Stimulated activated CD4-positive, alpha-beta T cell treated with anti-CD3 and anti-CD28 coated beads, Interleukin-12 subunit alpha, Interleukin-12 subunit beta, amount 100 ng/mL, for 24 hours (primary cell): ENCODE data around the gene FZD10.

ENCODE experiments used
- DNase-seq, 2 experiments: peaks; one replicate each; pipeline ENCODE4 v3.0.0-alpha.2; 2020; ENCODE audit warnings: low read depth in 2 of 2

FZD10 gene, protein sequence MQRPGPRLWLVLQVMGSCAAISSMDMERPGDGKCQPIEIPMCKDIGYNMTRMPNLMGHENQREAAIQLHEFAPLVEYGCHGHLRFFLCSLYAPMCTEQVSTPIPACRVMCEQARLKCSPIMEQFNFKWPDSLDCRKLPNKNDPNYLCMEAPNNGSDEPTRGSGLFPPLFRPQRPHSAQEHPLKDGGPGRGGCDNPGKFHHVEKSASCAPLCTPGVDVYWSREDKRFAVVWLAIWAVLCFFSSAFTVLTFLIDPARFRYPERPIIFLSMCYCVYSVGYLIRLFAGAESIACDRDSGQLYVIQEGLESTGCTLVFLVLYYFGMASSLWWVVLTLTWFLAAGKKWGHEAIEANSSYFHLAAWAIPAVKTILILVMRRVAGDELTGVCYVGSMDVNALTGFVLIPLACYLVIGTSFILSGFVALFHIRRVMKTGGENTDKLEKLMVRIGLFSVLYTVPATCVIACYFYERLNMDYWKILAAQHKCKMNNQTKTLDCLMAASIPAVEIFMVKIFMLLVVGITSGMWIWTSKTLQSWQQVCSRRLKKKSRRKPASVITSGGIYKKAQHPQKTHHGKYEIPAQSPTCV

DNA sequence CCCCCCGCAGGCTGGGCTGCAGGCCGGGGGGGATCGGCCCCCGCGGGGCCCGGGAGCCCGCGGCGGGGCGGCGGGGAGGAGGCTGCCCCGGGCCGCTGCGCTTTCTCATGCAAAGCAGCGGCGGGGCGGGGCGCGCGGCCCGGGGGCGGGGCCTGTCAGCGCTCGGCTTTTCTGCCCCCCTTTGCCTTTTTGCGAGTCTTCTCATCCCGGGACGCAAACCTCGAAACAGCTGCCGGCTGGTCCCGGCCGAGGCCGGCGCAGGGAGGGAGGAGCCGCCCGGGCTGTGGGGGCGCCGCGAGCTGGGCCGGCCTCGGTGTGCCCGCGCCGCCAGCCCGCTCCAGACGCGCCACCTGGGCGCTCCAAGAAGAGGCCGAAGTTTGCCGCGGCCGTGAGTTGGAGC, at the start of gene FZD10:
FZD10 (plus strand) TSS at position 198 of the 400 bp plus-strand sequence. CDS start 479 bp downstream, outside the sequence.
- DNase-seq = peak in 1 of 2 experiments; percentile 32

DNA sequence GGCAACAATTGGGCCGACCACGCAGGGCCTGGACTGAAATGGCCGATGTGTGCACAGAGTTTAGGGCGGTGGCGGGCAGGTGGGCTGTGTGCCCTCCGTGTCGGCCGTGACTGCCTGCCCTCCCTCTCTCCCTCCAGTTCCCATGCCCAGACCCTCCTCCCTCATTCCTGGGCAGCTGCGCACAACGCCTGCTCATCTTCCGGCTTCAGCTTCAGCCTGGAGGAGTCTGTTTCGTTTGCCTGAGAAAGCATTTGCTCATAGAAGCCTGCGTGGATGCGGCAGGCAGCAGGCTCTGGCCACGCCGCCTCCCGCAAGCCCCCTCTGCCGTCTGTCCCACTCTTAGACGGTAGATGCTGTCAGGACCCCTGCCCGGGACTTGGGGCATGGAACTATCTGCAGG, 47.3 kb upstream of the FZD10 start:
- DNase-seq = no peak

DNA sequence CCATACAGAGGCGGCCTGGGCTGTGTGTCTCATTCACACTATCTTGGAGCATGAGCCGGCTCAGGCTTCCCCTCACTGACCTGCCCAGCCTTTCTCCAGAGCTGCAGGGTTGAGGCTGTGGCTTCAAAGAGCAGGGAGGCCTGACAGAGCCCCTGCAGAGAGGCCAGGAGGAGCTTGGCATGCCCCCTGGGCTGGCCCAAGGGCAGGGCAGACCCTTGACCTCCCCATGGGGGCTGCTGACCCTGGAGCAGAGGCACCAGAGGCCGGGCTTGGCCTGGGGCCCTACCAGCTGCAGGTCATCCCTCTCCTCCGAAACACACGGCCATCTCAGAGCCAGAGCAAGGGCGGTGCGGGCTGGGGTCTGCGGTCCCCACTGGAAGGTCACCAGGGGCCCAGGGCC, 46.6 kb upstream of the FZD10 start:
- no peak for DNase-seq

DNA sequence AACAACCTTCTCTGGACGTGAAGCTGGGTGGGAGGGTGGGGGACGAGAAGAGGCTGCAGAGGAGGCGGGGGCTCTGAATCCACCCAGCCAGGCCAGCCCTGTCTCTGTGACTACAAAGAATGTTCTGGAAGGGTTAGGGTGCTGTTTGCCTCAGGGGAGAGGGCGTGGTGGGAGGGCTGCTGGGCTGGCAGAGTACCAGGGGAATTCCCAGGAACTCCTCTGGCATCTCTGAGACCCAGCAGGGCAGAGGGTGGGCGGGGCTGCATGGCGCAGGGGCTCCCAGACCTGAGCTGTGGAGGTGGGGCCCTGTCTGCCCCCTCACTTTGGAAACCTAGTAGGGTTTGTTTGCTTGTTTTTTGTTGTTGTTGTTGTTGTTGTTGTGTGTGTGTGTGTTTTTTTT, 45.5 kb upstream of the FZD10 start:
- no peak for DNase-seq

DNA sequence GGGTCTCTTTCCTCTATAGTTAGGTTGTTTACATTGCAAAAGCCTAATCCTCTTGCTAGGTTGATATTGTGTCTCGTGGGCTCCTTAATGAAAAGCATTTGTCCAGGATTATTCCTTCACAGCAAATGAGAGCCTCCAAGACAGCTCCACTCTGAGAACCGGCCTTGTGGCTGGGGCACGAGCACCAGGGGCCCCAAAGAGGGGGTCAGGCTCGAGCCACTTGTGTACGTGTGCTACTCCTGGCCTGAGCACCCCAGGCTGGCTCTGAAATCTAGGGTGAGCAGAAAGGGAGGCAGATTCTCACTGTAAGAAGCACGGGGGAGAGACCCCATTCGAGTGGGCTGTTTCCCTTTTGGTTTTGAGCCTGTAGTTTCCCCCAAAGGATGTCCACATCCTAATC, 45.0 kb upstream of the FZD10 start:
- DNase-seq = no peak

DNA sequence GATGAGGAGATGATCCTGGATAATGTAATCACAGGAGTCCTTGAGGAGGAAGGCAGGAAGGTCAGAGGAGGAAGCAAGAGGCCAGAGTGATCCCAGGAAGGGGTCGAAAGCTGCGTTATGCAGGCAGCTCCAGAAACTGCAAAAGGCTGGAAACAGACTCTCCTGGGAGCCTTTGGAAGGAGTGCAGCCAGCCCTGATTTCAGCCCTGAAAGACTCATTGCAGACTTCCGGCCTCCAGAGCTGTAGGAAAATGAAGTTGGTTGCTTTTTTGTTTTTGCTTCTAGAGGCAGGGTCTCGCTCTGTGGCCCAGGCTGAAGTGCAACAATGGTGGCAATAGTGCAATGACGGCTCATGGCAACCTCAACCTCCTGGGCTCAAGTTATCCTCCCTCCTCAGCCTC, 44.6 kb upstream of the FZD10 start:
- DNase-seq = no peak

DNA sequence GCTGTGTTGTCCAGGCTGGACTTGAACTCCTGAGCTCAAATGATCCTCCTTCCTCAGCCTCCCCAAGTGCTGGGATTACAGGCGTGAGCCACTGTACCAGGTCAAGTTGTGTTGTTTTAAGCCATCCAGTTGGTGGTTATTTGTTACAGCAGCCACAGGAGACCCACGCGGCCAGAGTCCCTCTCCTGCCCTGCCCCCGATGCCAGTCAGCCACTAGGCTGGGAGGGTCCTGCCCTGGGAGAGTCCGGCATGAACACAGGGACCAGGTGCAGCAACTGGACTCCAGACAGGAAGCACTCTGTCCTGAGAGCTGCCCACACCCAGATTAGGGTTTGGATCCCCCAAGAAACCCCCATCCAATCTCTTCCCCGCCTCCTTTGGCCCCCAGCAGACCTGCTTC, 44.1 kb upstream of the FZD10 start:
- no peak for DNase-seq

DNA sequence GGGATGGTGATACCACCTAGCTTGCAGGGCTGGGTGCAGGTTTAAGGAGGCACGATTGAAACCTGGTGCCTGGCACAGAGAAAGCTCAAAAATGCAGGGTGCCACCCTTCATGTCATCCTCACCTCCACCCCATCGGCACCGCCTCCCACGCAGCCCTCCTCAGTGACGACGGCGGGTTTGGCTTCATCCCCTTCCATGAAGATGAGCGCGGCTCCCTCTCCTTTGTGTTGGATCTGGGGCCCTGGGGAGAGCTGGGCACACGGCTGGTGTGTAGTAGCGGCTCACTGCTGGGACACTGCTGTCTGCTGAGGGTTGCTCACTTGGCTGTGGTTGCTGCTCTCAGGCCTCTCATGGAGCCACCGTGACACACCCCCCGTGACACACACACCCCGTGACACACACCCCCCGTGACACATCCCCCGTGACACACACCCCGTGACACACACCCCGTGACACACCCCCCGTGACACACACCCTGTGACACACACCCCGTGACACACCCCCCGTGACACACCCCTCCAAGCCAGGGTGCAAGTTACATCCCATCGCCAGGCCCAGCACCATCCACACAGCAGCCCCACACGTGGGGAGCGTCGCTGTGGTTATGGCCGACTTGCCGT, 42.9 kb upstream of the FZD10 start:
- no peak for DNase-seq

DNA sequence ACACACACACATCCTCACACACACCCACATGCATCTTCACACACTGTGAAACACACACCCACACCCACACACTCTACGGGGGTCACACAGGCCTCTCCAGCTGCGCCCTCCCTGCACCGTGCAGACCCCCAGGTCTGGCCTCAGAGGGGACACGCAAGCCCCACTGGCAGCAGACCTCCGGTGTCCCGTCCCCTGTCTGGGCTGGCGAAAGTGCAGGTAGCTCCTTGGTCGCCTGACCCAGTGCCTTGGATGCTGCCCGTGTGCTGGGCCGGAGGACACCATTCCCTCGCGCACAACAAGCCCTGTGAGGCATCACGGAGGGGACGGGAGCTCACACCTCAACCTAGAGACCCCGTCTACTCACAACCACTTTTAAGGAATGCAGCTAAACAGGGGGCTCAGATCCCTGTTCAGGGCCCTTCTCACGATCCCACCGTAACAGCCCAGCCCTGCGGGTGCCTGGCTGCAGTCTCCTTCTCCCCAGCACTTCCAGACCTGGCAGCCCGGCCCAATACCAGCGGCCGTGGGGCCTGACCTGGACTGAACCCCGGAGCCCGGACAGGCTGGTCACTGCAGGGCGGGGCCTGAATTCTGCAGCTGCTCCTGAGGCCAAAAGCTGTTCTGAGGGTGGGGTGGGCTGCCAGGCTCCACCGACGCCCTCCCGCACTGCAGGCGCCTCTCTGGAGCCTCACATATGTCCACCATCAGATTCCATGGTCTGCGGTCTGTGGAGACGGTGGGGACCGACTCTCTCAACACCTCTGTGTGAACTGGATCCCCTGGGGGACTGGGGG, 42.1 kb upstream of the FZD10 start:
- no peak for DNase-seq

DNA sequence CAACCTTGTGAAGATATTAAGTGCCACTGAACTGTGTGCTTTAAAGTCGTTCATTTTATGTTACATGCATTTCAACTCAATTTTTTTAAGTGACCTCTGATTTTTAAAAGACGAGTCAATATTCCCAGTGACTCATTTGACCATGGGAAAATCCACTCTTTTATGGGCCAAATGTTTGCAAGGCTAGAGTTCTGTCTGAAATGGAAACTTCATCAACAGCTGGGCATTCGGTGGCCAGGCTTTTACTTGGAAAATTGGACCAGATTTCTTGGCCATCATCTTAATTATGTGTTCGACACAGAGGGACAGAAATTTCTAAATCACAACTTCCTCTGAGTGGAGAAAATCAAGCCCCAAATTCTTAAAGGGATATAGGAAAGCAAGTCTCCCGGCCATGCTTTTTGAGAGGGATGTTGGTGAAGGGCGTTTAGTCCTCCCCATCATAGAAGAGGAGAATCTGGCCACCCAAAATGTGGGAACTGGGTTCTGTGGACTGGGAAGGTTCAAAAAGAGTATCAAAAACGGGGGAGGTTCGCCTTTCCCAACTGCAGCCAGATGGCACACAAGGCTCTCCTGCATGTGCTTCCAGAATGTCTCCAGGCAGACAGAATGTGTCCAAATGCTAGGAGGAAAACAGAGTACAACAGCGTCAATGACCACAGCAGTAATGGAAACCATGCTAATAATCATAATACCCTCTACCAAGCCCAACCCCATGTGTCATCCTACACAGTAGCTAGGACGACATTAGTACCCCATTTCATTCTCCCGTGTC, 40.9 kb upstream of the FZD10 start:
- no peak for DNase-seq

DNA sequence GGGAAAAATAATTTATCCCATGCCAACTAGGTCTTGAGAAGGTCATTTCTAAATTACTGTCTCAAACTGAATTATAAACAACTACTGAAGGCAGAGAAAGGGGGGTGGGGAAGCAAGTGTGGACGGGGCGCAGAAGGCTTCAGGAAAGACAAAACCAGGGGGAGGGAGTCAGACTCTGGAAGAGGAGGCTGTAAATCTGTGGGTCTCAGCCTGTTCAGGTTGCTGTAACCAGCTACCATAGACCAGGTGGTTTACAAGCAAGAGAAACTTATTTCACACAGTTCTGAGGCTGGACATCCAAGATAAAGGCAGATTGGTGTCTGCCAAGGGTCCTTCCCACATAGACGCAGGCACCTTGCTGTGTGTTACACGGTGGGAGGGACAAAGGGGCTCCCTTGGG, 39.9 kb upstream of the FZD10 start:
- DNase-seq = no peak

DNA sequence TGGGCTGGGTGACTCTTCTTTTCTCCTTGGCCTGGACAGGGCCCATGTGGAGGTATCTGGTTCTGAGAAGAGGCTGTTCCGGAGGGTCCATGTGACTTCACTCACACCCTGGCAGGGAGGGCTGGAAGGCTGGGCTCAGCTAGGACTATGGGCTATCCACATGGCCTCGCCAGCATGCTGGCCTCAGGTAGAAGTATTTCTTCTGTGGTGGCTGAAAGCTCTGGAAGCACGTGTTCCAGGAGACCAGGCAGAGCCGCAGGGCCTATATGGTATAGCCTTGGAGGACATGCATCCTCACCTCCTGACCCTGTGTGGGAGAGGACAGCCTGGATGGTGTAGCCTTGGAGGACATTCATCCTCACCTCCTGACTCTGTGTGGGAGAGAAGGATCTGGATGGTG, 38.2 kb upstream of the FZD10 start:
- DNase-seq = no peak

DNA sequence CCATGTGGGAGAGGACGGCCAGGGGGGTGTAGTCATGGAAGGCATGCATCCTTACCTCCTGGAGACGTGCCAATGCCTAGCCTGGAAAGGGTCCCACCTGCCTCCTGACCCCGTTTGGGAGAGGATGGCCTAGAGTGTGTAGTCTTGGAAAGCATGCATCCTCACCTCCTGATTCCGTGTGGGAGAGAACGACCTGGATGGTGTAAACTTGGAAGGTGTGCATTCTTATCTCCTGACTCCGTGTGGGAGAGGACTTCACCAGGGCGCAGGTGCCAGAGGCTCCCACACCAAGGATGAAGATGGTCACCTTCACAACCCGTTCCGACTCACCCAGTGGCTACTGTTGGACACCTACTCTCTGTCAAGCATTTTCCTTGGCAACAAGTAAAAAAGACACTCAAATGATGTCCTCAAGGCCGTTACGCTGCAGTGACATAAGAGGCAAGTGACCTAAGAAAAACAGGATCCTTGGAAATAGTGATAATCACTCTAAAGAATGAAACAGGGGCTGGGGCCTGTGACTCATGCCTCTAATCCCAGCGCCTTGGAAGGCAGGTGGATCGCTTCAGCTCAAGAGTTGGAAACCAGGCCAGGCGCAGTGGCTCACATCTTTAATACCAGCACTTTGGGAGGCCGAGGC, 37.5 kb upstream of the FZD10 start:
- DNase-seq = no peak

DNA sequence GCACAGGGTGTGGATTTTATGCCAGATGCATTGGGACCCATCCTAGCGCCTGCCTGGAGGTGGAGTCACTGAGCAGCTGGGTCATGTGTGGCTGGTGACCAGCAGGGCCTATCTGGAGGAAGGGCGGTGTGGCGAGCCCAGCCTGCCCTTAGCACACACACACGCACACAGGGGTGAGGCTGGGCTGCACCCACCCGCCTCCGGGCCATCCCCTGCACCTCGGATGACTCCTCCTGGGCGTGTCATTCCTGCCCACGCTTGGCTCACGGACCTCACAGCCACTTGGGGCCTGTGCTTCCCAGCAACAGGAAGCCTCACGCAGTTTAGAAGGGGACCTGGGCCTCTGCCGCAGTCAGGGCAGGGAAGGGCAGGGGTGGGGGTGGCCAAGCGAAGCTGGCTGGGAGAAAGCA, 36.2 kb upstream of the FZD10 start:
- no peak for DNase-seq

DNA sequence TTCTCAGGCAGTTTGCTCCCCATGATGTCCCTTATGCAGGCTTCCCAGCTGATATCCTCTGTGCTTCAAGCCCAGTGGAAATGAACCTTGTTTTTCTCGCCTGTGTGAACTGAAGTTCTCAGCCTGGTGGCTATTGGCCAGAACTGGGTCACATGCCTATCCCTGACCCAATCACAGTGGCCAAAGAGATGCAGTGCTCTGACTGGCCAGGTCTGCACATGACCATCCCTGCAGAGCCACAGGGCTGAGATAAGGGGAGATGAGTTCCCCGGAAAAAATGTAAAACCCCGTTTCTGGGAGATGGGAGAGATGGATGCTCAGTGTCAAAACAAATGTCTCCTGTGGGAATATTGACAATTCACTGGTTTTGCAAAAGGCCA, 34.7 kb upstream of the FZD10 start:
- no peak for DNase-seq

DNA sequence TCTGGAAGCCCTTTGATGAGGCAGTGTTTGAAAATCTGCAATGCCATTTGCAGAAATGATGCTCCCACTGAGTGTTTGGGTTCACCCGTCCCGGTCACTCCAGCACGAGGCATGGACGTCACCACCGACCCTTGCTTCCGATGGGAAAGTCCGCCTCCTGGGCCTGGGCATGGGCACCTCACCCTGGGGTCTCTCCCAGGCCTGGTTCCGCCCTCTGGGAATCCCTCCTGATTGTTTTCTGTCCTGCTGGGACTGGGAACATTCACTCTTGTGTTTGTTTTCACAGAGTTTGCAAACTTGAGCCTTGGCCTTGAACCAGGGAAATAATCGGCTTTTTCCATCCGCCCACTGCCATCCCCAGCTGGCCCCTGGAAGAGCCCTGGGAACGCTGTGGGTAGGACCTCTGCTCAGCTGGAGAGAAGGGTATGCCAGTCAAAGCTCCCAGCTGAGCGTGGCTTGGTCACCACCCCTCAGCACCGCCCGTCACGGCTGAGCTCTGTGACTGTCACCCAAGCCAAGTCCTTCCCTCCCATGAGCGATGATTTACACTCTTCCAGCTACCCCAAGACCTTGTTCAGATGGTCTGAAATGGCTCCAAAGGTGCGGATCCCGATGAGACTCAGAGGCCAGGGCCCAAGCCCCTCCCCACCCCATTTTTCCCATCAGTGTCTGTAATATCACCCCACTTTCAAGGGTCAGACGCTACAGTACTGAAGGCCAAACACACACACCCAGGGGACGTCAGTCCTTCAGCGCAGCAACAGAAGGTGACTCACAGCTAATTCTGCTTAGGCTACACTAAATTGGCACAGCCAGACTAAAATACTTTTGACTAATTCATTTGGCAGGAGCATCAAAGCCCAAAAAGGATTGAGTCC, 34.1 kb upstream of the FZD10 start:
- no peak for DNase-seq

DNA sequence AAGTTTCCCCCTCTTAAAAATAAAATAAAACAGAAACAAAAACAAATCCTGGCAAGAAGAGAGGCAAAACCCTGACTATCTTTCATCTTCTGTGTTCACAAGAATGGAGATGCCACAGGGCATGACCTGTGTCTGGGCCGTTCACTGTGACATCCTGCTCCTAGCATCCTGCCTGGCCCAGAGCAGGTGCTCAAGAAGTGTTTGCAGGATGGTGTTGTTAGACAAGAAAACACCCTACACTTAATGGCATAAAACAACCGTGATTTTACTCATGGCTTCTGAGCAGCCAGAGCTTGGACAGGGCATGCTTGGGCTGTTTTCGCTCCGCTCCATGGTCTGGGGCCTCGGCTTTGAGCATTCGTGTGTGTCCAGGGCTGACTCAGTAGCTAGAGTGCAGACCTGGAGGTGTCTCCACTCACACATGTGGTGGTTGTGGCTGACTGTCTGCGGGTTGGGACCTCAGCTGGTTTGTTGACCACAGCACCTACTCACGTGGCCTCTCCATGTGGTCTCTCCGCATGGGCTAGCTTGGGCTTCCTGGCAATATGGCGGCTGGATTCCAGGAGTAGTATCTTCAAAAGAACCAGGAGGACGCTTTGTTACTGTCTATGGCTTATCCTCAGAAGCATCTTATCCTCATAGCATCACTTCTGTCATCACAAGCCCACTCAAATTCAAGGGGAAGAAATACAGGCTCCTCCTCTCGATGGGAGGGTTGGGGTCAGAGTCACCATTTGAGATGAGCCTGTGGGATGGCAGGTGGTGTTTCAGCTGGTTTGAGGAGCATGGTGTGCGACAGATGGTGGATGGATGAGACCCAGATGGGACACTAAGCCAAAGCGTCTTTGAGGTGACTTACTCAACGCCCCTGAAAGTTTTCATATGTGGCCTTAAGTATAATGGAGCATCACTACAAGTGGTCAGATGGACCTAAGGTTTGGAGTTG, 33.2 kb upstream of the FZD10 start:
- DNase-seq = no peak

DNA sequence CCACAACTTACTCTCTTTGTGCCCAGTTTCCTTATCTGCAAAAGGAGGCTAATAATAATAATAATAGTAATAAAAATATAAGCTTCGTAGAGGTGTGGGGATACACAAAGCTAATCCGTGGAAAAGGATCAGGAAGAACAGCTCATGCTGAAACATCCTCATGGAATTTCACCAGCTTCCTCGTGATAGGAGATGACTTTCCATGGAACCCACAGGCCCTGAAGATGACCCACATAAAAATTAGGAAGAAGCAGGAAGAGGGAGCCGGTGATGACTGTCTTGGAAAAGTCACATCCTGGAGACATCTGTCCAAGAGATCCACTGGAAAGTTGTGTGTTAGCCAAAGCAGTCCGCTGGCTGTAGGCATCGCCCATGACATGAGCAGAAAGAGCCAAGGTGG, 31.9 kb upstream of the FZD10 start:
- no peak for DNase-seq

DNA sequence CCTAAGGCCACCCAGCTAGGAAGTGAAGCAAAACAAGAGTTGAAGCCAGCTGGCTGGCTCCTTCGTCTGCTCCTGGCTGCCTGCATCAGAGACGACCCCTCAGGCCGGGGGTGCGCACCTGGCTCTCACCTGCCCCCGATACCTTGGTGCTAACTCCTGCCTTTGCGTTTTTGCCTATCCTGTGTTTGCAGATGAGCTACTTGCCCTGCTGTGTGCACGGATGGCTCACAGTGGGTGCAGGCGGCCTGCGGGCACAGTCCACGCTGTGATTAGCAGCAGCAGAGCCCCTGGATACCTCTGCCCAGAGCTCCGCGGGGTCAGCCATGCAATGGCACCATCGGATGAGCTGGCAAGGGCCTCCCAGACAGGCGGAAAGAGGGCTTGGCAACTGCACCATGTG, 31.2 kb upstream of the FZD10 start:
- DNase-seq = no peak
